Cardiac atrium fibroblast (primary cell): ENCODE results near the gene SLC26A8. TPM values are rescaled to one million over a fixed set of nuclear protein-coding genes. Genes with fewer than 3 reads are reported as not detected.

Experiments used
- total RNA-seq: library from RNA; depleted of rRNA; stranded (reverse); fragments of >200 nt; gene quantifications from 2 replicates; pipeline ENCODE4 v1.2.3, GENCODE V29; 2015

The SLC26A8 gene
- total RNA-seq, result not detected in 2 replicates

GRCh38 chr6:36023996-36024795 is at the start of gene SLC26A8:
Gene SLC26A8, minus strand, starts transcription at chr6:36024641. Its CDS starts 4,934 bp downstream, at chr6:36019707.

GRCh38 chr6:36027501-36028087 is 3.2 kb upstream of the SLC26A8 start, which contains the start of gene MAPK14:
Gene MAPK14, plus strand, starts transcription at chr6:36027808. Its CDS starts 350 bp downstream, at chr6:36028158.

GRCh38 chr6:35920793-35921732 is 103.4 kb downstream of the SLC26A8 start, which contains the start of gene SRPK1:
Gene SRPK1, minus strand, starts transcription at chr6:35921098. Its CDS starts 42 bp downstream, at chr6:35921056.

Other genes starting within 250 kb of the SLC26A8 start
- not detected in 2 replicates for gene CLPSL2, start 248.0 kb downstream of the SLC26A8 start, total RNA-seq
- not detected in 2 replicates for gene CLPSL1, start 243.6 kb downstream of the SLC26A8 start, total RNA-seq
- not detected in 2 replicates for gene CLPS, start 227.3 kb downstream of the SLC26A8 start, total RNA-seq
- gene LHFPL5, start 219.3 kb downstream of the SLC26A8 start, total RNA-seq, result not detected in 2 replicates
- gene SRPK1, start 103.5 kb downstream of the SLC26A8 start, total RNA-seq, result 28.7 and 31.6 TPM in 2 replicates
- gene MAPK14, start 3.2 kb upstream of the SLC26A8 start, total RNA-seq, result 34.8 and 40.3 TPM in 2 replicates
- 2.8 and 3.8 TPM in 2 replicates for gene MAPK13, start 105.9 kb upstream of the SLC26A8 start, total RNA-seq
- gene BRPF3, start 172.1 kb upstream of the SLC26A8 start, total RNA-seq, result 10.3 and 11.0 TPM in 2 replicates
- 0.49 TPM in 1 of 2 replicates, not detected in the other for gene PNPLA1, start 245.4 kb upstream of the SLC26A8 start, total RNA-seq